ENCODE results near the gene CDCA7L.

Gene CDCA7L

GRCh38 chr7:21967598-21968003 lies 21.9 kb upstream of the CDCA7L start:
- H3K27me3 ChIP-seq (ENCODE audit: control insufficient read depth, insufficient read depth, low read length, poor library complexity, severe bottlenecking) = no peaks in the 10 kb centered on the region
- WGBS, 2 experiments = 92 to 95% methylated on average over 8 of the region's 8 CpGs

GRCh38 chr7:21966271-21966670 lies 20.6 kb upstream of the CDCA7L start:
- H3K27ac ChIP-seq (ENCODE audit: insufficient read depth, low read depth, low read length, poor library complexity, severe bottlenecking) = no peak overlapping the region
- no peaks in the 10 kb centered on the region for H3K9me3 ChIP-seq (ENCODE audit: control insufficient read depth, low read length)
- 61 to 81% methylated on average over 1 of the region's 1 CpG for WGBS, 2 experiments

More at GRCh38 chr7:21967598-21968003, 21.9 kb upstream of the CDCA7L start:
- Histone ChIP-seq H3K36me3 (ENCODE audit: control insufficient read depth, insufficient read depth, low read length) (no peaks in the 10 kb centered on the region), H3K27ac (ENCODE audit: insufficient read depth, low read depth, low read length, poor library complexity, severe bottlenecking) (no peak overlapping the region), H3K9me3 (ENCODE audit: control insufficient read depth, low read length) (no peaks in the 10 kb centered on the region), H3K4me1 (ENCODE audit: control insufficient read depth, insufficient read depth, low read length) (no peaks in the 10 kb centered on the region), H3K4me3 (ENCODE audit: insufficient read depth, low read depth, low read length) (no peak overlapping the region)

GRCh38 chr7:21965291-21965690 lies 19.6 kb upstream of the CDCA7L start:
- Histone ChIP-seq H3K27me3 (ENCODE audit: control insufficient read depth, insufficient read depth, low read length, poor library complexity, severe bottlenecking) (no peaks in the 10 kb centered on the region), H3K4me1 (ENCODE audit: control insufficient read depth, insufficient read depth, low read length) (no peaks in the 10 kb centered on the region), H3K9me3 (ENCODE audit: control insufficient read depth, low read length) (no peaks in the 10 kb centered on the region), H3K36me3 (ENCODE audit: control insufficient read depth, insufficient read depth, low read length) (no peaks in the 10 kb centered on the region), H3K27ac (ENCODE audit: insufficient read depth, low read depth, low read length, poor library complexity, severe bottlenecking) (no peak overlapping the region), H3K4me3 (ENCODE audit: insufficient read depth, low read depth, low read length) (no peak overlapping the region)
- 89 to 90% methylated on average over 1 of the region's 1 CpG for WGBS, 2 experiments

More at GRCh38 chr7:21966271-21966670, 20.6 kb upstream of the CDCA7L start:
- no peak overlapping the region for H3K4me3 ChIP-seq (ENCODE audit: insufficient read depth, low read depth, low read length)
- no peaks in the 10 kb centered on the region for H3K36me3 ChIP-seq (ENCODE audit: control insufficient read depth, insufficient read depth, low read length)
- H3K4me1 ChIP-seq (ENCODE audit: control insufficient read depth, insufficient read depth, low read length) = no peaks in the 10 kb centered on the region
- no peaks in the 10 kb centered on the region for H3K27me3 ChIP-seq (ENCODE audit: control insufficient read depth, insufficient read depth, low read length, poor library complexity, severe bottlenecking)

- no peaks in the 10 kb centered on the region for H3K9me3 ChIP-seq (ENCODE audit: control insufficient read depth, low read length)
- no peaks in the 10 kb centered on the region for H3K36me3 ChIP-seq (ENCODE audit: control insufficient read depth, insufficient read depth, low read length)
- H3K27me3 ChIP-seq (ENCODE audit: control insufficient read depth, insufficient read depth, low read length, poor library complexity, severe bottlenecking) = no peaks in the 10 kb centered on the region
- no peaks in the 10 kb centered on the region for H3K4me1 ChIP-seq (ENCODE audit: control insufficient read depth, insufficient read depth, low read length)
- H3K27ac ChIP-seq (ENCODE audit: insufficient read depth, low read depth, low read length, poor library complexity, severe bottlenecking) = no peak overlapping the region
- no peak overlapping the region for H3K4me3 ChIP-seq (ENCODE audit: insufficient read depth, low read depth, low read length)
- WGBS, 2 experiments = 86 to 88% methylated on average over 9 of the region's 9 CpGs
These were observed 17.0 kb upstream of the CDCA7L start for GRCh38 chr7:21962677-21963076.

GRCh38 chr7:21960922-21961321 lies 15.2 kb upstream of the CDCA7L start:
- WGBS, 2 experiments = 94 to 95% methylated on average over 3 of the region's 3 CpGs
- Histone ChIP-seq H3K36me3 (ENCODE audit: control insufficient read depth, insufficient read depth, low read length) (no peaks in the 10 kb centered on the region), H3K27ac (ENCODE audit: insufficient read depth, low read depth, low read length, poor library complexity, severe bottlenecking) (no peak overlapping the region), H3K4me3 (ENCODE audit: insufficient read depth, low read depth, low read length) (no peak overlapping the region), H3K4me1 (ENCODE audit: control insufficient read depth, insufficient read depth, low read length) (no peaks in the 10 kb centered on the region), H3K9me3 (ENCODE audit: control insufficient read depth, low read length) (no peaks in the 10 kb centered on the region), H3K27me3 (ENCODE audit: control insufficient read depth, insufficient read depth, low read length, poor library complexity, severe bottlenecking) (no peaks in the 10 kb centered on the region)

GRCh38 chr7:21959387-21959776 lies 13.7 kb upstream of the CDCA7L start:
- H3K27me3 ChIP-seq (ENCODE audit: control insufficient read depth, insufficient read depth, low read length, poor library complexity, severe bottlenecking) = no peaks in the 10 kb centered on the region
- no peak overlapping the region for H3K27ac ChIP-seq (ENCODE audit: insufficient read depth, low read depth, low read length, poor library complexity, severe bottlenecking)
- no peaks in the 10 kb centered on the region for H3K9me3 ChIP-seq (ENCODE audit: control insufficient read depth, low read length)
- H3K36me3 ChIP-seq (ENCODE audit: control insufficient read depth, insufficient read depth, low read length) = no peaks in the 10 kb centered on the region
- WGBS, 2 experiments = 91 to 93% methylated on average over 1 to 2 of the region's 3 CpGs
- H3K4me1 ChIP-seq (ENCODE audit: control insufficient read depth, insufficient read depth, low read length) = no peaks in the 10 kb centered on the region
- no peak overlapping the region for H3K4me3 ChIP-seq (ENCODE audit: insufficient read depth, low read depth, low read length)

- Histone ChIP-seq H3K4me3 (ENCODE audit: insufficient read depth, low read depth, low read length) (no peak overlapping the region), H3K27ac (ENCODE audit: insufficient read depth, low read depth, low read length, poor library complexity, severe bottlenecking) (no peak overlapping the region), H3K36me3 (ENCODE audit: control insufficient read depth, insufficient read depth, low read length) (no peaks in the 10 kb centered on the region), H3K9me3 (ENCODE audit: control insufficient read depth, low read length) (no peaks in the 10 kb centered on the region), H3K27me3 (ENCODE audit: control insufficient read depth, insufficient read depth, low read length, poor library complexity, severe bottlenecking) (no peaks in the 10 kb centered on the region), H3K4me1 (ENCODE audit: control insufficient read depth, insufficient read depth, low read length) (no peaks in the 10 kb centered on the region)
- 94 to 97% methylated on average over 3 of the region's 3 CpGs for WGBS, 2 experiments
These were observed 8.1 kb upstream of the CDCA7L start for GRCh38 chr7:21953781-21954180.

- Histone ChIP-seq H3K27ac (ENCODE audit: insufficient read depth, low read depth, low read length, poor library complexity, severe bottlenecking) (no peak overlapping the region), H3K9me3 (ENCODE audit: control insufficient read depth, low read length) (no peaks in the 10 kb centered on the region), H3K36me3 (ENCODE audit: control insufficient read depth, insufficient read depth, low read length) (no peaks in the 10 kb centered on the region), H3K4me1 (ENCODE audit: control insufficient read depth, insufficient read depth, low read length) (no peaks in the 10 kb centered on the region), H3K4me3 (ENCODE audit: insufficient read depth, low read depth, low read length) (no peak overlapping the region), H3K27me3 (ENCODE audit: control insufficient read depth, insufficient read depth, low read length, poor library complexity, severe bottlenecking) (no peaks in the 10 kb centered on the region)
- 61 to 68% methylated on average over 8 of the region's 8 CpGs for WGBS, 2 experiments
These were observed 3.3 kb upstream of the CDCA7L start for GRCh38 chr7:21948887-21949540.

- no peak overlapping the region for H3K4me3 ChIP-seq (ENCODE audit: insufficient read depth, low read depth, low read length)
- H3K27me3 ChIP-seq (ENCODE audit: control insufficient read depth, insufficient read depth, low read length, poor library complexity, severe bottlenecking) = no peaks in the 10 kb centered on the region
- peaks cover under 1% of the 10 kb centered on the region for H3K4me1 ChIP-seq (ENCODE audit: control insufficient read depth, insufficient read depth, low read length)
- no peak overlapping the region for H3K27ac ChIP-seq (ENCODE audit: insufficient read depth, low read depth, low read length, poor library complexity, severe bottlenecking)
- 89 to 91% methylated on average over 2 of the region's 2 CpGs for WGBS, 2 experiments
- H3K36me3 ChIP-seq (ENCODE audit: control insufficient read depth, insufficient read depth, low read length) = no peaks in the 10 kb centered on the region
- H3K9me3 ChIP-seq (ENCODE audit: control insufficient read depth, low read length) = no peaks in the 10 kb centered on the region
These were observed 2.7 kb upstream of the CDCA7L start for GRCh38 chr7:21948364-21948763.

- H3K27me3 ChIP-seq (ENCODE audit: control insufficient read depth, insufficient read depth, low read length, poor library complexity, severe bottlenecking) = no peaks in the 10 kb centered on the region
- no peak overlapping the region for H3K4me3 ChIP-seq (ENCODE audit: insufficient read depth, low read depth, low read length)
- WGBS, 2 experiments = 88 to 90% methylated on average over 2 of the region's 2 CpGs
- H3K4me1 ChIP-seq (ENCODE audit: control insufficient read depth, insufficient read depth, low read length) = peaks cover 5% of the 10 kb centered on the region
- no peak overlapping the region for H3K27ac ChIP-seq (ENCODE audit: insufficient read depth, low read depth, low read length, poor library complexity, severe bottlenecking)
- no peaks in the 10 kb centered on the region for H3K9me3 ChIP-seq (ENCODE audit: control insufficient read depth, low read length)
- H3K36me3 ChIP-seq (ENCODE audit: control insufficient read depth, insufficient read depth, low read length) = no peaks in the 10 kb centered on the region
These were observed 2.2 kb upstream of the CDCA7L start for GRCh38 chr7:21947946-21948345.

GRCh38 chr7:21947056-21947455 lies 1.4 kb upstream of the CDCA7L start:
- 92 to 96% methylated on average over 3 of the region's 3 CpGs for WGBS, 2 experiments
- H3K27me3 ChIP-seq (ENCODE audit: control insufficient read depth, insufficient read depth, low read length, poor library complexity, severe bottlenecking) = no peaks in the 10 kb centered on the region
- no peak overlapping the region for H3K4me3 ChIP-seq (ENCODE audit: insufficient read depth, low read depth, low read length)
- H3K27ac ChIP-seq (ENCODE audit: insufficient read depth, low read depth, low read length, poor library complexity, severe bottlenecking) = no peak overlapping the region
- no peaks in the 10 kb centered on the region for H3K36me3 ChIP-seq (ENCODE audit: control insufficient read depth, insufficient read depth, low read length)
- peaks cover 7% of the 10 kb centered on the region for H3K4me1 ChIP-seq (ENCODE audit: control insufficient read depth, insufficient read depth, low read length)
- no peaks in the 10 kb centered on the region for H3K9me3 ChIP-seq (ENCODE audit: control insufficient read depth, low read length)

All from ectodermal cell (in vitro differentiated cells).